CD4-positive, alpha-beta memory T cell (primary cell): Measurements from ENCODE around the gene SSR2. TPM values are rescaled to one million over a fixed set of nuclear protein-coding genes. Genes with fewer than 3 reads are reported as not detected.

ENCODE experiments used
- CTCF ChIA-PET: fragments of 350-600 bp; sonication (Branson Sonifier 250); formaldehyde crosslinking; loops from one replicate; lab custom pipeline; 2021; ENCODE audit warnings: inconsistent platforms; ENCODE audit not compliant: partially characterized antibody; lab: Charles Lee
- POLR2A ChIA-PET: fragments of 350-600 bp; sonication (Branson Sonifier 250); formaldehyde crosslinking; loops from one replicate; lab custom pipeline; 2021; ENCODE audit not compliant: partially characterized antibody; lab: Charles Lee
- DNase-seq, 5 donors: peaks; one replicate each; pipeline versions ENCODE4 v3.0.0 to v3.0.0-alpha.2; 2020 to 2022; ENCODE audit warnings: mixed read lengths in 1 of 5
- H3K27ac ChIP-seq: one replicate; pipeline ENCODE4 v1.7.0; 2013; ENCODE audit warnings: low read depth, low read length
- H3K27me3 ChIP-seq: 2 replicates; pipeline ENCODE4 v1.7.0; 2013; ENCODE audit warnings: mild to moderate bottlenecking, low read length, moderate library complexity; ENCODE audit not compliant: insufficient read depth
- H3K36me3 ChIP-seq: 2 replicates; pipeline ENCODE4 v1.7.0; 2013; ENCODE audit warnings: mild to moderate bottlenecking, low read length, moderate library complexity; ENCODE audit not compliant: insufficient read depth
- H3K4me1 ChIP-seq: 2 replicates; pipeline ENCODE4 v1.7.0; 2013; ENCODE audit warnings: mild to moderate bottlenecking, low read length, moderate library complexity; ENCODE audit not compliant: insufficient read depth
- H3K4me3 ChIP-seq, 2 donors: one replicate each; pipeline ENCODE4 v1.7.0; 2013; ENCODE audit warnings: low read length in 2 of 2, mild to moderate bottlenecking in 1 of 2
- H3K9me3 ChIP-seq, 2 donors: one replicate each; pipeline ENCODE4 v1.7.0; 2013; ENCODE audit warnings: low read length in 2 of 2, control low read depth in 1 of 2; ENCODE audit not compliant: control insufficient read depth in 1 of 2
- H3K27ac Mint-ChIP-seq, 7 donors: one replicate each; pipeline ENCODE4 v1.8.0; 2020 to 2021; ENCODE audit warnings: mixed read lengths in 7 of 7, mild to moderate bottlenecking in 6 of 7, inconsistent platforms in 3 of 7, moderate library complexity in 3 of 7
- H3K27me3 Mint-ChIP-seq, 2 donors: one replicate each; pipeline ENCODE4 v1.8.0; 2020 to 2021; ENCODE audit warnings: mixed read lengths in 2 of 2
- H3K36me3 Mint-ChIP-seq, 2 donors: one replicate each; pipeline ENCODE4 v1.8.0; 2020 to 2021; ENCODE audit warnings: mixed read lengths in 2 of 2, inconsistent platforms in 1 of 2, mild to moderate bottlenecking in 1 of 2
- H3K4me1 Mint-ChIP-seq, 4 donors: one replicate each; pipeline ENCODE4 v1.8.0; 2020 to 2021; ENCODE audit warnings: mixed read lengths in 4 of 4, mild to moderate bottlenecking in 1 of 4
- H3K4me3 Mint-ChIP-seq, 8 donors: one replicate each; pipeline ENCODE4 v1.8.0; 2020 to 2021; ENCODE audit warnings: mixed read lengths in 8 of 8, mild to moderate bottlenecking in 7 of 8, moderate library complexity in 6 of 8, inconsistent platforms in 3 of 8
- H3K9me3 Mint-ChIP-seq, 8 donors: one replicate each; pipeline ENCODE4 v1.8.0; 2020 to 2021; ENCODE audit warnings: mixed read lengths in 8 of 8, mild to moderate bottlenecking in 5 of 8, inconsistent platforms in 3 of 8, moderate library complexity in 1 of 8
- intact Hi-C: fragments of 100-400 bp; cut with micrococcal nuclease; formaldehyde crosslinking; loops from one replicate; pipeline ENCODE4 v1.15.1; 2023
- polyA plus RNA-seq, 2 donors: library from polyadenylated mRNA; unstranded; fragments of 300-500 nt; fragmentation: Illumina TruSeq; gene quantifications; one replicate each; pipeline ENCODE4 v1.2.3, GENCODE V29; 2021
- total RNA-seq, 2 experiments: library from RNA; stranded (reverse); gene quantifications; one replicate each; pipeline ENCODE4 v1.2.3, GENCODE V29; 2021

SSR2 gene
- total and polyA plus RNA-seq, 4 experiments from 2014 or later = 252 to 442 (median 313) TPM

DNA sequence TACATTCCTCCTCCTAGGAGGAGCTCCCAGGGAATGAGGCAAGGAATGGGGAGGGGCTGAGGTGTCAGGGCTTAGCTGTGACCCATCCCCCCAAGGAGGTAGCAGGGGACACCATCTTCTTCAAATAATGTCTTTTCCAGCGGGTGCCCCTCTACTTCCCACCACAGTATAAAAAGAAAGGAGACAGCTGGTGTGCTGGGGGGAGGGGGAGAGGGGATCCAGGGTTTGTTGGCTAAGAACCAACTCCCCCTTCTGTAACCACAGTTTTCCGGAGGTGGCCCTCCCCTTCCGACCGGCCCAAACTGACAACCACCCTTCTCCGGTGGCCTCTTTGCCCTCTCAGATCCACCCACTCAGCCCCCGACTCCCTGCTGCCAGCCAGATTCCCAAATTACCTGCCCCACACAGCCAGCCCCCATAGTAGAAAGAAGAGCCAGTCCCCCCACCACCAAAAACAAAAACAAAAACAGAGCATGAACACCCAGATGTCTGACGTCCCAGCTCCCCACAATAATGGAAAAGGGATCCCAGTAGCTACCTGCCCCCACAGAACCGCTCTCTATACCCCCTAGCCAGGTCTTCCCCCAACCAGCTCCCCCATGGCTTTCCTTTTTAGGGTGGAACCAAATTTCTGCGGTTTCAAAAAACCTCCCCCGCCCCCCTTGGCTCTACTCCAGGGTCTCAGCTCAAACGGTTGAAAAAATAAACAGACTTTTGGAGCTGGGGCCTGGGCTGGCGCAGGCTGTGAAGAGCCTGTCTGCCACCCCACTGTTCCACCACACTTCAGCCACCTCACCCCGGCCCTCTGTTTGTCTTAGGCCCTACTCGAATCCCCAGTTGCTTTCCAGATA lies 44.5 kb downstream of the SSR2 start:
- Histone ChIP-seq H3K4me3 (peak overlapping the region; percentile 87 to 96), H3K27ac (peak overlapping the region; percentile 86), H3K4me1 (peaks cover 74% of the 10 kb centered on the region), H3K27me3 (no peaks in the 10 kb centered on the region), H3K36me3 (peaks cover 11% of the 10 kb centered on the region), H3K9me3 (no peaks in the 10 kb centered on the region)
- CTCF ChIA-PET = interaction anchor here (0.7 to 6.8 kb wide), 8 partner anchors 9 to 43 kb away, joined by 3 to 47 read pairs (median 11); partner anchors contain the start of gene KHDC4
- intact Hi-C loops = loop anchor here (1.0 to 5.0 kb wide), 2 partner anchors 9 to 119 kb away; partner anchors contain the start of genes GON4L and SYT11
- POLR2A ChIA-PET = interaction anchor here (0.8 to 12.4 kb wide), 12 partner anchors 11 to 524 kb away, joined by 3 to 199 read pairs (median 8); partner anchors contain the start of genes KHDC4, MEF2D and RXFP4
- peaks cover 54 to 89% (median 65%) of the 10 kb centered on the region in 4 donors for H3K4me1 Mint-ChIP-seq
- peaks cover 7 to 54% of the 10 kb centered on the region in 2 donors for H3K36me3 Mint-ChIP-seq
- no peaks in the 10 kb centered on the region for H3K27me3 Mint-ChIP-seq
- no peaks in the 10 kb centered on the region for H3K9me3 Mint-ChIP-seq
- peak; percentile 61 to 77 (median 66) for DNase-seq
- H3K27ac Mint-ChIP-seq = peak overlapping the region; percentile 81 to 98 (median 94)
- H3K4me3 Mint-ChIP-seq = peak overlapping the region; percentile 93 to 99 (median 97)

DNA sequence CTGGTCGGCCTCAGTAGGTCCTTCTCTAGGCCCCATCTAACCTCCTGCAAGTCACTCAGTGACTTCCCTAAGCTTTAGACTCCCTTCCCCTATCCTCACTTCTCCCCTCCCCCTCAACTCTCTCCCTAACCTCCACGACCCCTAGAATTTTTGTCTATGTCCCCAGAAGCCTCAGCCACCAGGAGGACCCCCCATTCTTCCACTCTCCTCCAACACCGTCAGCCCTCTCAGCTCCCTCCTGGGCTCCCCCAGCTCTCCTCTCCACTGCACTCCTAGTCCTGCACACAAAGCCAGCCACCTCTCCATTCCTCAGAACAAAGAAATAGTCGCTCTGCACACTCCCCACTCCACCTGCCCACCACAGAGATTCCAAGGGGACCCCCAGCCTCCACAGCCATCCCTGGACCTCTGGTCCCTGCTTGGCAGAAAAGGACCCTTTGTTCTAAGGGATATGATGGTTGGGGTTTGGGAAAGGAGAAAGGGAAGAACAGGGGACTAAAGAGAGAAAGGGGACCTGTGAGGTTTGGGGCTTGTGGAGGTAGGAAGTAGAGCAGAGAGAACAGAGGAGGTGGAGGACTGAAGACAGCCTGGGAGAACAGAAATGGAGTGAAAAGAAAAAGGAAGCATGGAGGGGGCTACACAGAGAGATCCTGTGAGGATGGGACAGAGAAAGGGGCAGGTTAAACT lies 45.2 kb downstream of the SSR2 start:
- no peaks in the 10 kb centered on the region for H3K27me3 ChIP-seq
- peaks cover 53 to 89% (median 65%) of the 10 kb centered on the region in 4 donors for H3K4me1 Mint-ChIP-seq
- peak overlapping the region; percentile 86 for H3K27ac ChIP-seq
- H3K4me1 ChIP-seq = peaks cover 74% of the 10 kb centered on the region
- peaks cover 10 to 61% of the 10 kb centered on the region in 2 donors for H3K36me3 Mint-ChIP-seq
- H3K4me3 Mint-ChIP-seq = peak overlapping the region; percentile 93 to 99 (median 97)
- ChIA-PET CTCF (interaction anchor here (0.7 to 6.8 kb wide), 4 partner anchors 15 to 42 kb away, joined by 3 to 47 read pairs (median 35); partner anchors contain the start of gene KHDC4), POLR2A (interaction anchor here (0.8 to 12.4 kb wide), 8 partner anchors 8 to 140 kb away, joined by 3 to 199 read pairs (median 8); partner anchors contain the start of genes KHDC4 and RXFP4)
- H3K27me3 Mint-ChIP-seq = no peaks in the 10 kb centered on the region
- no peaks in the 10 kb centered on the region for H3K9me3 Mint-ChIP-seq
- H3K4me3 ChIP-seq = peak overlapping the region; percentile 87 to 96
- H3K36me3 ChIP-seq = peaks cover 11% of the 10 kb centered on the region
- H3K27ac Mint-ChIP-seq = peak overlapping the region; percentile 81 to 98 (median 94)
- intact Hi-C loops = loop anchor here (1.0 to 5.0 kb wide), 3 partner anchors 8 to 118 kb away; partner anchors contain the start of genes GON4L and SYT11
- no peak for DNase-seq
- H3K9me3 ChIP-seq = no peaks in the 10 kb centered on the region

DNA sequence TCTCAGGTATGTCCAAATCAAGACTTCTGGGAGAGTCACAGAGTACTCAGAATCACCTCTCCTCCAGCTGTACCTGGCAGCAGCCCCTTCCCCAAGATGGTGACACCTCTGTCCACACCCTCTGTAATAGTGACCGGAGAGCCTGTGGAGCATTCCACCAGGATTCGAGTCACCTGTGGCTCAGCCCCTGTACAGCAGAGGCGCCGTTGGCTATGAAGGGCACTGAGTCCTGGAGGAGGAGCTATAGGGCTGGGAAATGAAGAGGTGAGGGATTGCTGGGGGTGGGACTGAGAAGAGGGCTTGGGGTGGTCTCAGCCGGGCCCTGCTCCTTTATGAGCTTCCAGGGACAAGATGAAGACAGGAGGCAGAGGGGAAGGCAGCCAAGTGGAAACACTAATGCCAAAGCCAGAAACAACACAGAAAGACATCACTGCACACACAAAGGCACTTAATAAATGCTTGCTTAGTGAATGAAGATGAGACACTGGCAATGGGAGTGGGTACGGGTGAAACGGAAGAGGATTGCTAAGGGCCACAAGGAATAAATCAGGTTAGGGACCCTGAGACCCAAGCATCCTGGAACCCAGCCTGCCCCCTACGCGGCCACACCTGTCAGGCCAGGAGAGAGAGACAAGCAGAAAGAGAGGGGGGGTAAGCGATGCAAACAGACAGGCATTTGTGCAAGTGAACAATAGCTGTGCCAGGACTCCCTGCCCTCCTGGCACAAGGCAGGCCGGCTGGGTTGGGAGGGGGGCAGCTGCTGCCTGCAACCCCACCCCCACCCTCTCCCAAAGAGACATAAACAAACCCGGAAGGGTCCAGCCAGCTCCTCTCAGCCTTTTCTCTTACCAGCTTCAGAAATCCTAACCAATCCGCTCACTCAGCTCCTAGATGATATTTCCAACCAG lies 46.3 kb downstream of the SSR2 start:
- POLR2A ChIA-PET = interaction anchor here (0.8 to 12.4 kb wide), 10 partner anchors 8 to 41 kb away, joined by 3 to 199 read pairs (median 4); partner anchors contain the start of genes KHDC4 and RXFP4
- CTCF ChIA-PET = interaction anchor here (0.6 to 4.7 kb wide), 3 partner anchors 15 to 41 kb away, joined by 4 to 25 read pairs (median 6); partner anchors contain the start of gene KHDC4
- H3K27me3 Mint-ChIP-seq = no peaks in the 10 kb centered on the region
- H3K27ac ChIP-seq = peak overlapping the region; percentile 86
- peak overlapping the region; percentile 87 to 96 for H3K4me3 ChIP-seq
- H3K4me1 ChIP-seq = peaks cover 74% of the 10 kb centered on the region
- H3K27ac Mint-ChIP-seq = peak overlapping the region; percentile 81 to 98 (median 94)
- intact Hi-C loops = loop anchor here (2.0 to 5.0 kb wide), 2 partner anchors 14 to 117 kb away; partner anchors contain the start of genes GON4L and SYT11
- DNase-seq = no peak
- H3K27me3 ChIP-seq = no peaks in the 10 kb centered on the region
- peak overlapping the region; percentile 93 to 99 (median 97) for H3K4me3 Mint-ChIP-seq
- peaks cover 56 to 89% (median 66%) of the 10 kb centered on the region in 4 donors for H3K4me1 Mint-ChIP-seq
- H3K36me3 ChIP-seq = peaks cover 22% of the 10 kb centered on the region
- H3K36me3 Mint-ChIP-seq = peaks cover 19 to 71% of the 10 kb centered on the region in 2 donors
- no peaks in the 10 kb centered on the region for H3K9me3 Mint-ChIP-seq
- no peaks in the 10 kb centered on the region for H3K9me3 ChIP-seq

DNA sequence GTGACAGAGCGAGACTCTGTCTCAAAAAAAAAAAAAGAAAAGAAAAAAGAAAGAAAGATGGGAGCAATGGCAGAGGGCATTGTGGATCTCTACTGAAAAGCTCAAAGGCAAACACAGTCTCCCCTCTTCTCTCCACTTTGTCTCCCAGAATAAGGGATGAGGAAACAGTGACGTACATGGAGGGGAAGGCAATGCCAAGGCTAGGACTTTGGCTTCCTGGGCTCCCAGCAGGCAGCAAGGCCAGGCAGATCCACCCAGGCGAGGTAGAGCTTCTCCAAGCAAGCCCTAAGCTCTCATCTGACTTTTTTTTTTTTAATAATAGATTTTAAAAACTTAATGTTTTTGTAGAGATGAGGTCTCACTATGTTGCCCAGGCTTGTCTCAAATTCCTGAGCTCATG lies 47.0 kb downstream of the SSR2 start:
- H3K4me3 ChIP-seq = no peak overlapping the region
- peaks cover 29% of the 10 kb centered on the region for H3K36me3 ChIP-seq
- H3K4me1 ChIP-seq = peaks cover 74% of the 10 kb centered on the region
- CTCF ChIA-PET = interaction anchor here (0.6 to 1.2 kb wide), 2 partner anchors 16 to 20 kb away, joined by 4 to 6 read pairs; no protein-coding TSS in a partner anchor
- H3K9me3 ChIP-seq = no peaks in the 10 kb centered on the region
- POLR2A ChIA-PET = interaction anchor here (0.8 to 12.4 kb wide), 6 partner anchors 9 to 40 kb away, joined by 3 to 199 read pairs (median 4); partner anchors contain the start of genes KHDC4 and RXFP4
- H3K9me3 Mint-ChIP-seq = no peaks in the 10 kb centered on the region
- peak overlapping the region in 7 of 8 donors; percentile 38 to 99 (median 95) for H3K4me3 Mint-ChIP-seq
- H3K27ac ChIP-seq = no peak overlapping the region
- peaks cover 60 to 89% (median 70%) of the 10 kb centered on the region in 4 donors for H3K4me1 Mint-ChIP-seq
- peaks cover 24 to 70% of the 10 kb centered on the region in 2 donors for H3K36me3 Mint-ChIP-seq
- H3K27me3 Mint-ChIP-seq = no peaks in the 10 kb centered on the region
- intact Hi-C loops = loop anchor here (2.0 kb wide), 1 partner anchor 15 kb away; no protein-coding TSS in a partner anchor
- peak overlapping the region; percentile 81 to 97 (median 94) for H3K27ac Mint-ChIP-seq
- H3K27me3 ChIP-seq = no peaks in the 10 kb centered on the region
- DNase-seq = no peak

DNA sequence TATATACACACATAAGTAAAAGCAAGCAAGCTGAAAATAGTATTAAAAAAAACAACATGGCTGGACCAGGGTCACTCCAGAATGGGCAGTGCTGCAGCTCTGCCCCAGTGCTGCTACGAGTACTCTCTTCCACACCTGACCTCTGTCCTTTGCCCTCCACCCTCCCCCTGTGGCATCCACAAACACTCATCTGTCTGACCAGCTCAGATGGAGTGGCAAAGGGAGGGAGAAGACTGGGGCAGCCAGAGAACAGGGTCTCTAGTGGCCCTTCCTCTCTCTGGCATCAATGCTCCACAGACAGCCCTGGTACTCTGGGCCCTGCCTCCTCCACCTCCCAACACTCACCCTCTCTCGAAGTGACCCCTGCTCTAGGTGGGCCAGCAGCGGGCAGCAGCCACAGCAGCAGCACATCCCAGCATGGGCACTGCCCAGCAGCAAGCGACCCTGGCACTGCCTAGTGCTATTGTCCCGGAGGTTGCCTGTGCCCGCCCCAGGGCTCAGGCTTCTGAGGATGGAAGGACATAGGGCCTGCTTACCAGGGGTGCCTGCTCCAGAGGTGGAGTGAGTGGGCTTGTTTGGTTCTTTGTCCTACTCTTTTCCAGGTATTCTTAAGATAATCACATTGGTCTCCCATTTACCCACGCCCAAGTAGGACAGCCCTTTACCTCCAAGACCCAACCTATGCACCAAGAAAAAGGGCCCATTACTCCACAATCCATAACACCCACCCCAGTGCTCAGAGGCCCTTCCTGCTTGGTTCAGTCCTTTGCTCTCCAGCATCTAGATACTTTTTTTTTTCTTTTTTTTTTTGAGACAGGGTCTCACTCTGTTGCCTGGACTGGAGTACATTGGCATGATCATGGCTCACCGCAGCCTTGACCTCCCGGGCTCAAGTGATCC lies 48.6 kb downstream of the SSR2 start:
- DNase-seq = no peak
- CTCF ChIA-PET = interaction anchor here (1.5 kb wide), 1 partner anchor 17 kb away, joined by 4 read pairs; no protein-coding TSS in a partner anchor
- H3K4me3 Mint-ChIP-seq = peak overlapping the region; percentile 41 to 97 (median 66)
- Histone ChIP-seq H3K4me1 (peaks cover 90% of the 10 kb centered on the region), H3K27ac (peak overlapping the region; percentile 27), H3K36me3 (peaks cover 44% of the 10 kb centered on the region), H3K4me3 (no peak overlapping the region), H3K9me3 (no peaks in the 10 kb centered on the region), H3K27me3 (no peaks in the 10 kb centered on the region)
- H3K36me3 Mint-ChIP-seq = peaks cover 33 to 76% of the 10 kb centered on the region in 2 donors
- H3K9me3 Mint-ChIP-seq = no peaks in the 10 kb centered on the region
- H3K27me3 Mint-ChIP-seq = no peaks in the 10 kb centered on the region
- intact Hi-C loops = no loop called here
- POLR2A ChIA-PET = interaction anchor here (1.6 to 10.6 kb wide), 2 partner anchors 7 to 11 kb away, joined by 3 to 199 read pairs; no protein-coding TSS in a partner anchor
- H3K4me1 Mint-ChIP-seq = peaks cover 69 to 100% (median 84%) of the 10 kb centered on the region in 4 donors
- H3K27ac Mint-ChIP-seq = peak overlapping the region; percentile 80 to 96 (median 88)
